GM04504 (cell line): ENCODE measurements around the gene GBP2.
"Not testable (repeated sequence)": the region's sequence is repeated elsewhere in the genome, so short reads cannot be mapped to it uniquely, and the experiment has no call there.

Experiments
- DNase-seq: peaks from one replicate; pipeline ENCODE4 v3.0.0-alpha.2; 2012; ENCODE audit warnings: low read depth

Gene GBP2, protein sequence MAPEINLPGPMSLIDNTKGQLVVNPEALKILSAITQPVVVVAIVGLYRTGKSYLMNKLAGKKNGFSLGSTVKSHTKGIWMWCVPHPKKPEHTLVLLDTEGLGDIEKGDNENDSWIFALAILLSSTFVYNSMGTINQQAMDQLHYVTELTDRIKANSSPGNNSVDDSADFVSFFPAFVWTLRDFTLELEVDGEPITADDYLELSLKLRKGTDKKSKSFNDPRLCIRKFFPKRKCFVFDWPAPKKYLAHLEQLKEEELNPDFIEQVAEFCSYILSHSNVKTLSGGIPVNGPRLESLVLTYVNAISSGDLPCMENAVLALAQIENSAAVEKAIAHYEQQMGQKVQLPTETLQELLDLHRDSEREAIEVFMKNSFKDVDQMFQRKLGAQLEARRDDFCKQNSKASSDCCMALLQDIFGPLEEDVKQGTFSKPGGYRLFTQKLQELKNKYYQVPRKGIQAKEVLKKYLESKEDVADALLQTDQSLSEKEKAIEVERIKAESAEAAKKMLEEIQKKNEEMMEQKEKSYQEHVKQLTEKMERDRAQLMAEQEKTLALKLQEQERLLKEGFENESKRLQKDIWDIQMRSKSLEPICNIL

GRCh38 chr1:89125913-89126580, at the start of gene GBP2:
TSS of gene GBP2 (minus strand) at chr1:89126114. CDS start at chr1:89121966, 4,148 bp downstream.
- DNase-seq, result no peak

GRCh38 chr1:89174491-89174890, 48.6 kb upstream of the GBP2 start:
- no peak for DNase-seq

- no peak for DNase-seq
Observed at GRCh38 chr1:89172468-89173143, 46.7 kb upstream of the GBP2 start.

GRCh38 chr1:89171067-89171438, 45.1 kb upstream of the GBP2 start:
- DNase-seq, result no peak

GRCh38 chr1:89170170-89171066, 44.5 kb upstream of the GBP2 start:
- no peak for DNase-seq

GRCh38 chr1:89169166-89169565, 43.3 kb upstream of the GBP2 start:
- no peak for DNase-seq

DNA sequence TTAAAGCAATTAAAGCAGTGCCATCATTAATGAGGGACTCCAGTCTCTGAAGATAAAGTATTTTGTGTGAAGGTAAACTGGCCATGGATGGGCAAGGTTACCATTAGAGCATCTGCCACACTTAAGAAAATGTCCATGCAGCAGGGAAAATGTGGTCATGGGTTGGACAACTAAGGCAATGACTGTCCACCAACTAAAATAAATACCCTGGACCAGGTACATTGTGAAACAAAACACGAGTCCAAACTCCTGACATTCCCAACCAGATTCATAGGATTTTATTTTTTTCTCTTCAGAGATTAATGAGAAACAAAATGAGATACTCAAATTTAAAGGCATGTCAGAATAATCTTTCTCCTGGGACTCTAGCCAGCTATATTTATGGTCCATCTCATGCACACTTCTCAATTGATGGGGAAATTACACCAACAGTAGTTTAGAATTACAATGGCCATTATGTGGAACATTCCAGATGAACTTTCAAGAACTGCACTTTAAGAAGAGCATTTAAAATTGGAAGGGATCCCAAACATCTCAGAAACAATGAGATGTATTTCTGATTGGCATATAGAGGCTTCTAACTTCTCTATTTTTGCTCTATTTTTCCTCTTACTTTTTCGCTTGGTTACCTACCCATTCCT, 41.8 kb upstream of the GBP2 start:
- DNase-seq, result no peak

GRCh38 chr1:89166705-89167104, 40.8 kb upstream of the GBP2 start:
- DNase-seq, result no peak

DNA sequence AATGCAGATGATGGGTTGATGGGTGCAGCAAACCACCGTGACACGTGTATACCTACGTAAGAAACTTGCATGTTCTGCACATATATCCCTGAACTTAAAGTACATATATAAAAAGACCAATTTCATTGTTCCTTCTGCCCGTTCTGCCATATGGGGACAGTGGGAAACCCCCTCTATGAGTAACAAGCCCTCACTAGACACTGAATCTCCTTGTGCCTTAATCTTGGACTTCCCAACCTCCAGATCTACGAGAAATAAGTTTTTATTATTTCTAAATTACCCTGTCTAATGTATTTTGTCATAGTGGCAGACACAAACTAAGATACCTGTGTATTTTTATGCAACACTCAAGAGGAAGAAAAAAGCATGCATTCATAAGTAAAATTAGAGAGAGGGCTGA, 39.9 kb upstream of the GBP2 start:
- DNase-seq, result no peak

DNA sequence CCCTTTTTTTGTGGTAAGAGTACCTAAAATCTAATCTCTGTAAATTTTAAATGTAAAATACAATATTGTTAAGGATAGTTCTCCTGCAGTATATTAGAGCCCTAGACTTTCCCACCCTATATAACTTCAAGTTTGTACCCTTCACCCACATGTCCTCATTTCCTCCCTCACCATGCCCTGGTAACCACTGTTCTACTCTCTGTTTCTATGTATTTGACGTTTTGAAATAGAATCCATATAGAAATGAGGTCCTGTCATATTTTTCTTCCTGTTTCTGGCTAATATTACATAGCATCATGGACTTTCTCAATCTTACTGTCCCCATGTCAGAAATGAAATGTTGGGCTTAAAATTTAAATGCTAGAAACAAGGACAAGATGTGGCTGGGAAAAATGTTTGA, 25.1 kb upstream of the GBP2 start:
- no peak for DNase-seq

DNA sequence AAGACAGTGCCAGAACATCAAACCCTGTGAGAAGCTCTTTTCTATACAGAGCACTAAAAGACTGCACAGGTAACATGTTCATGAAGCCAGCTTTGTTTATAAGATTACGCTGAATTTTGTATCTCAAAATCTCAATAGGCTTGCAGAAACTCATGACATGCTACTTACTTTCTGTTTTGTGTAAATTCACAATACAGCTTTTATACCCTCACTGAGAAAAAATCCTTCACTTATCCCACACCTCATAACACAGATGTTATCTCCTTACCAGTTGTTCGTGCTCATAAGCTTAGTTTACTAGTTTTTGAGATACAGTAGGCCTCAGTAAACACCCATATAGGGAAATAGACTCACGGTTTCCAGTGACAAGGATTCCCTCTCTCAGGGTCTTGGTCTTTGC, 24.1 kb upstream of the GBP2 start:
- no peak for DNase-seq

- no peak for DNase-seq
Observed at GRCh38 chr1:89149229-89149628, 23.3 kb upstream of the GBP2 start.

- DNase-seq, result no peak
Observed at GRCh38 chr1:89147678-89148658, 22.1 kb upstream of the GBP2 start.

DNA sequence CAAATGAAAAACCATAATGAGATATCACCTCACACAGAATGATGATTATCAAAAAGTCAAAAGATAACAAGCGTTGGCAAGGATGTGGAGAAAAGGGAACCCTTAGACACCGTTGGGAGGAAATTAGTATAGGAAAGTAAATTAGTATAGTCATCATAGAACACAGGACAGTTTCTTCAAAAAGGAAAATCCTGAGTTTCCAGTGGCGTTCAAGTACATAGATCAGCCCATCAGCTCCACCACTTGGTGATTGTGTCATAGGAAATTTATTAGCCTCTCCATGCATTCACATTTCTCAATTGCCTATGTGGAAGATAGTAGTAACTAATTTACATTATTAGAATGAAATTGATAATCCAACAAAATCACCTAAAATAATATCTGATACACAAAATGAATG, 20.8 kb upstream of the GBP2 start:
- DNase-seq, result no peak

- DNase-seq, result no peak
Observed at GRCh38 chr1:89143484-89143883, 17.6 kb upstream of the GBP2 start.

GRCh38 chr1:89142160-89142559, 16.2 kb upstream of the GBP2 start:
- DNase-seq, result no peak

DNA sequence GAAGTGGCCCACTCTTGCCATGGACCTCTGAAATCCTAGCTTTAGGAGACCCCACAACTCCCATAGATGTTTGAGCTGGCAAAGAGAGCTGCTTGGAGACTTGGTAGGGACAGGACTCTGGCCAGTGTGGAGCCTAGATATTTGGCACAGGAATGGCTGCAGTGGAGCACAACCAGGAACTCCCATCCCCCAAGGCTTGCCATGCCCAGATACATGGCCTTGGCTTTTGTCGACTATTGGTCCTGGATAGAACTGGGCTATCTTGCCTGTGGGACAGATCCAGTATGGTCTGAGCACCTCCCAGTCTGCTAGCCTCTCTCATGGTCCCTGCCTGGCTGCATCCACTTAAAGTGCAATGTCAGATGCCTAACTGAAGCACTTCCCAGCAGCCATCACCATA, 7.8 kb upstream of the GBP2 start:
- no peak for DNase-seq

- DNase-seq, result no peak
Observed at GRCh38 chr1:89130716-89131115, 4.8 kb upstream of the GBP2 start.

GRCh38 chr1:89129911-89130310, 4.0 kb upstream of the GBP2 start:
- no peak for DNase-seq

GRCh38 chr1:89128003-89128458, 2.1 kb upstream of the GBP2 start:
- DNase-seq, result not testable (repeated sequence)
